Mesenchymal stem cell (in vitro differentiated cells and primary cell): ENCODE measurements around the gene STAP1.

ENCODE experiments used
- DNase-seq: peaks from one replicate; pipeline ENCODE4 v3.0.0-alpha.2; 2013
- H2AFZ ChIP-seq: one replicate; pipeline ENCODE4 v1.6.1; 2013; ENCODE audit warnings: low read depth, mild to moderate bottlenecking, control low read depth, inconsistent platforms, low read length, moderate library complexity
- H2AK5ac ChIP-seq: 2 replicates; pipeline ENCODE4 v1.6.1; 2013; ENCODE audit warnings: low read length, moderate library complexity, mild to moderate bottlenecking, inconsistent platforms; ENCODE audit not compliant: severe bottlenecking
- H2BK120ac ChIP-seq: one replicate; pipeline ENCODE4 v1.6.1; 2013; ENCODE audit warnings: low read depth, mild to moderate bottlenecking, inconsistent platforms, low read length, moderate library complexity
- H2BK12ac ChIP-seq, 2 experiments: one replicate each; pipeline ENCODE4 v1.6.1; 2013; ENCODE audit warnings: inconsistent platforms in 2 of 2, low read length in 2 of 2, mild to moderate bottlenecking in 2 of 2, moderate library complexity in 2 of 2, control low read depth in 1 of 2
- H2BK15ac ChIP-seq: one replicate; pipeline ENCODE4 v1.6.1; 2013; ENCODE audit warnings: mild to moderate bottlenecking, low read depth, inconsistent platforms; ENCODE audit not compliant: poor library complexity, severe bottlenecking
- H2BK5ac ChIP-seq: 2 replicates; pipeline ENCODE4 v1.6.1; 2013; ENCODE audit warnings: low read depth, mild to moderate bottlenecking, low read length, control low read depth, inconsistent platforms; ENCODE audit not compliant: poor library complexity, severe bottlenecking
- H3K14ac ChIP-seq, 2 experiments: one replicate each; pipeline ENCODE4 v1.6.1; 2013; ENCODE audit warnings: inconsistent platforms in 2 of 2, low read length in 2 of 2, control low read depth in 1 of 2, mild to moderate bottlenecking in 1 of 2, moderate library complexity in 1 of 2
- H3K18ac ChIP-seq, 2 experiments: one replicate each; pipeline ENCODE4 v1.6.1; 2013; ENCODE audit warnings: inconsistent platforms in 2 of 2, low read length in 2 of 2, control low read depth in 1 of 2, low read depth in 1 of 2, mild to moderate bottlenecking in 1 of 2
- H3K23ac ChIP-seq, 2 experiments: one replicate each; pipeline ENCODE4 v1.6.1; 2013; ENCODE audit warnings: inconsistent platforms in 2 of 2, low read length in 2 of 2, mild to moderate bottlenecking in 2 of 2, moderate library complexity in 2 of 2, control low read depth in 1 of 2
- H3K27ac ChIP-seq: 2 replicates; pipeline ENCODE4 v1.5.1; 2013; ENCODE audit warnings: mild to moderate bottlenecking, moderate library complexity, low read length, control low read depth, inconsistent platforms; ENCODE audit not compliant: poor library complexity, severe bottlenecking
- H3K27me3 ChIP-seq, 2 experiments: 2 replicates each; pipeline versions ENCODE4 v1.6.1 to v1.7.0; 2013; ENCODE audit warnings: low read length in 2 of 2, mild to moderate bottlenecking in 2 of 2, moderate library complexity in 2 of 2, control low read depth in 1 of 2, inconsistent platforms in 1 of 2; ENCODE audit not compliant: control insufficient read depth in 1 of 2, insufficient read depth in 1 of 2
- H3K36me3 ChIP-seq, 2 experiments: 2 replicates each; pipeline versions ENCODE4 v1.6.1 to v1.7.0; 2013; ENCODE audit warnings: low read length in 2 of 2, control low read depth in 1 of 2, inconsistent platforms in 1 of 2, low read depth in 1 of 2, mild to moderate bottlenecking in 1 of 2; ENCODE audit not compliant: insufficient read depth in 2 of 2, control insufficient read depth in 1 of 2
- H3K4ac ChIP-seq, 2 experiments: one replicate each; pipeline ENCODE4 v1.6.1; 2013; ENCODE audit warnings: inconsistent platforms in 2 of 2, low read length in 2 of 2, mild to moderate bottlenecking in 2 of 2, moderate library complexity in 2 of 2, control low read depth in 1 of 2, low read depth in 1 of 2
- H3K4me1 ChIP-seq: 2 replicates; pipeline ENCODE4 v1.6.1; 2013; ENCODE audit warnings: low read depth, low read length, control low read depth; ENCODE audit not compliant: control insufficient read depth, insufficient read depth
- H3K4me2 ChIP-seq: 2 replicates; pipeline ENCODE4 v1.6.1; 2013; ENCODE audit warnings: low read length, mild to moderate bottlenecking, inconsistent platforms; ENCODE audit not compliant: poor library complexity, severe bottlenecking
- H3K4me3 ChIP-seq, 2 experiments: 2 replicates each; pipeline versions ENCODE4 v1.5.1 to v1.7.0; 2013; ENCODE audit warnings: low read length in 2 of 2, mild to moderate bottlenecking in 2 of 2, control low read depth in 1 of 2, low read depth in 1 of 2; ENCODE audit not compliant: insufficient read depth in 1 of 2
- H3K79me1 ChIP-seq: replicated peaks from 2 replicates; pipeline ENCODE4 v1.6.1; 2013; ENCODE audit warnings: mild to moderate bottlenecking, control low read depth, low read length, inconsistent platforms; ENCODE audit not compliant: poor library complexity, severe bottlenecking
- H3K9ac ChIP-seq: 2 replicates; pipeline ENCODE4 v1.7.0; 2013; ENCODE audit warnings: mild to moderate bottlenecking, low read length, moderate library complexity
- H3K9me3 ChIP-seq: 2 replicates; pipeline ENCODE4 v1.7.0; 2013; ENCODE audit warnings: mild to moderate bottlenecking, low read length; ENCODE audit not compliant: control insufficient read depth
- H4K8ac ChIP-seq: one replicate; pipeline ENCODE4 v1.6.1; 2013; ENCODE audit warnings: inconsistent platforms, mild to moderate bottlenecking, low read length, moderate library complexity
- H4K91ac ChIP-seq: one replicate; pipeline ENCODE4 v1.6.1; 2013; ENCODE audit warnings: mild to moderate bottlenecking, low read length, inconsistent platforms
- WGBS: methylation state at CpG from one replicate; pipeline ENCODE4 v1.1.7; 2013; ENCODE audit warnings: mixed read lengths; 5-methylcytosine and 5-hydroxymethylcytosine counted together

STAP1 gene

GRCh38 chr4:67580577-67580976, 22.1 kb downstream of the STAP1 start:
- no peak overlapping the region for H3K4me2 ChIP-seq
- no peak overlapping the region for H4K91ac ChIP-seq
- H3K18ac ChIP-seq: no peak overlapping the region
- H3K23ac ChIP-seq: no peak overlapping the region
- H3K27ac ChIP-seq: no peak overlapping the region
- H3K4me1 ChIP-seq: no peaks in the 10 kb centered on the region
- no peak overlapping the region for H3K9ac ChIP-seq
- H2AK5ac ChIP-seq: no peak overlapping the region
- no peak overlapping the region for H3K4ac ChIP-seq
- H2BK15ac ChIP-seq: no peak overlapping the region
- WGBS: 100% methylated on average over 2 of the region's 3 CpGs
- H2AFZ ChIP-seq: no peak overlapping the region
- no peak overlapping the region for H2BK5ac ChIP-seq
- H3K27me3 ChIP-seq: peaks cover 0 to 2% of the 10 kb centered on the region in 2 experiments
- no peak overlapping the region for H2BK120ac ChIP-seq
- H2BK12ac ChIP-seq: no peak overlapping the region
- no peak overlapping the region for H3K14ac ChIP-seq
- H3K36me3 ChIP-seq: no peaks in the 10 kb centered on the region
- H4K8ac ChIP-seq: no peak overlapping the region
- DNase-seq: no peak
- no peak overlapping the region for H3K4me3 ChIP-seq
- H3K79me1 ChIP-seq: no peaks in the 10 kb centered on the region
- no peaks in the 10 kb centered on the region for H3K9me3 ChIP-seq

GRCh38 chr4:67581208-67581857, 22.8 kb downstream of the STAP1 start:
- Histone ChIP-seq H3K27me3 (peaks cover 0 to 2% of the 10 kb centered on the region in 2 experiments), H2AFZ (no peak overlapping the region), H4K91ac (no peak overlapping the region), H3K4me2 (no peak overlapping the region), H3K9ac (no peak overlapping the region), H2BK5ac (no peak overlapping the region), H3K36me3 (no peaks in the 10 kb centered on the region), H3K18ac (no peak overlapping the region), H2BK120ac (no peak overlapping the region), H3K23ac (no peak overlapping the region), H4K8ac (no peak overlapping the region), H3K79me1 (no peaks in the 10 kb centered on the region), H2AK5ac (no peak overlapping the region), H3K4me1 (no peaks in the 10 kb centered on the region), H3K9me3 (no peaks in the 10 kb centered on the region), H3K4ac (no peak overlapping the region), H3K14ac (no peak overlapping the region), H3K27ac (no peak overlapping the region), H2BK15ac (no peak overlapping the region), H2BK12ac (no peak overlapping the region), H3K4me3 (no peak overlapping the region)
- WGBS: 84% methylated on average over 6 of the region's 8 CpGs
- no peak for DNase-seq

GRCh38 chr4:67581913-67582312, 23.4 kb downstream of the STAP1 start:
- H3K4me2 ChIP-seq: no peak overlapping the region
- no peak overlapping the region for H2BK12ac ChIP-seq
- no peak overlapping the region for H3K18ac ChIP-seq
- H2BK120ac ChIP-seq: no peak overlapping the region
- H2AK5ac ChIP-seq: no peak overlapping the region
- DNase-seq: no peak
- H3K27me3 ChIP-seq: peaks cover 0 to 2% of the 10 kb centered on the region in 2 experiments
- H3K9me3 ChIP-seq: no peaks in the 10 kb centered on the region
- H3K36me3 ChIP-seq: no peaks in the 10 kb centered on the region
- WGBS: 100% methylated on average over 1 of the region's 2 CpGs
- H2BK15ac ChIP-seq: no peak overlapping the region
- H3K4me1 ChIP-seq: no peaks in the 10 kb centered on the region
- H3K79me1 ChIP-seq: no peaks in the 10 kb centered on the region
- H2BK5ac ChIP-seq: no peak overlapping the region
- H3K23ac ChIP-seq: no peak overlapping the region
- H2AFZ ChIP-seq: no peak overlapping the region
- no peak overlapping the region for H3K27ac ChIP-seq
- no peak overlapping the region for H4K8ac ChIP-seq
- no peak overlapping the region for H3K14ac ChIP-seq
- no peak overlapping the region for H3K9ac ChIP-seq
- H3K4me3 ChIP-seq: no peak overlapping the region
- H3K4ac ChIP-seq: no peak overlapping the region
- no peak overlapping the region for H4K91ac ChIP-seq

GRCh38 chr4:67584496-67584895, 26.0 kb downstream of the STAP1 start:
- Histone ChIP-seq H3K79me1 (no peaks in the 10 kb centered on the region), H3K36me3 (no peaks in the 10 kb centered on the region), H4K91ac (no peak overlapping the region), H3K9me3 (no peaks in the 10 kb centered on the region), H2BK5ac (no peak overlapping the region), H3K18ac (no peak overlapping the region), H3K27me3 (peaks cover 0 to 2% of the 10 kb centered on the region in 2 experiments), H2BK12ac (no peak overlapping the region), H2AK5ac (no peak overlapping the region), H2BK120ac (no peak overlapping the region), H4K8ac (no peak overlapping the region), H3K27ac (no peak overlapping the region), H2AFZ (no peak overlapping the region), H3K9ac (no peak overlapping the region), H3K4me1 (no peaks in the 10 kb centered on the region), H2BK15ac (no peak overlapping the region), H3K23ac (no peak overlapping the region), H3K4me3 (no peak overlapping the region), H3K4ac (no peak overlapping the region), H3K4me2 (no peak overlapping the region), H3K14ac (no peak overlapping the region)
- no peak for DNase-seq
